HepG2 (cell line): ENCODE data around the gene DQX1. TPM values are rescaled to one million over a fixed set of nuclear protein-coding genes. Genes with fewer than 3 reads are reported as not detected.

ENCODE experiments used
- ATAC-seq: fragments of 200-7000 bp; cut with Tn5 transposase; 3 replicates; pipeline ENCODE4 v1.9.1; 2020; ENCODE audit warnings: mild to moderate bottlenecking, moderate library complexity
- BruUV-seq: library from RNA; stranded (reverse); fragments of 400-500 nt; replicated peaks from 2 replicates; lab custom pipeline; 2021; lab: Mats Ljungman, UMichigan
- CTCF ChIA-PET: fragments of 300-600 bp; formaldehyde crosslinking; extraction: SDS; loops from one replicate; lab custom pipeline; 2021; ENCODE audit warnings: low total read pairs, inconsistent platforms, low intra/inter-chr PET ratio; lab: Yijun Ruan, JAX
- POLR2A ChIA-PET: fragments of 350-600 bp; sonication (Branson Sonifier 250); formaldehyde crosslinking; loops from one replicate; lab custom pipeline; 2020; ENCODE audit warnings: antibody characterized with exemption, inconsistent platforms; lab: Yijun Ruan, JAX
- DNase-seq: peaks from one replicate; pipeline ENCODE4 v3.0.0-alpha.2; 2015; ENCODE audit warnings: low spot score
- FAIRE-seq: peaks from 3 replicates; lab custom pipeline; 2011; peaks lifted over from hg19 to GRCh38; lab: Jason Lieb, UNC
- H2AFZ ChIP-seq: one replicate; pipeline ENCODE4 v1.6.1; 2011; ENCODE audit warnings: low read length, inconsistent platforms
- H3K27ac ChIP-seq: fragments of 300-600 bp; 3 replicates; pipeline ENCODE4 v1.8.0; 2011; ENCODE audit warnings: mixed run types, mild to moderate bottlenecking, mixed read lengths, low read length, inconsistent platforms; ENCODE audit not compliant: insufficient read depth; ENCODE audit errors: extremely low read length
- H3K27me3 ChIP-seq, 2 experiments: fragments of 200-600 bp in 1 of 2; 2 replicates in 1 of 2; 3 replicates in 1 of 2; pipeline versions ENCODE4 v1.6.0 to v1.8.0; 2011; ENCODE audit warnings: low read length in 2 of 2, mild to moderate bottlenecking in 2 of 2, moderate library complexity in 2 of 2, inconsistent platforms in 1 of 2; ENCODE audit not compliant: insufficient read depth in 2 of 2, control insufficient read depth in 1 of 2
- H3K36me3 ChIP-seq, 2 experiments: fragments of 200-600 bp in 1 of 2; replicated peaks in 1 of 2; 2 replicates in 1 of 2; 3 replicates in 1 of 2; pipeline versions ENCODE4 v1.5.1 to v1.8.0; 2011; ENCODE audit warnings: low read length in 2 of 2, inconsistent platforms in 1 of 2; ENCODE audit not compliant: insufficient read depth in 2 of 2, control insufficient read depth in 1 of 2
- H3K4me1 ChIP-seq: 2 replicates; pipeline ENCODE4 v1.5.1; 2012; ENCODE audit warnings: low read length, inconsistent platforms; ENCODE audit not compliant: insufficient read depth
- H3K4me2 ChIP-seq: 2 replicates; pipeline ENCODE4 v1.6.0; 2011; ENCODE audit warnings: low read depth, low read length, inconsistent platforms
- H3K4me3 ChIP-seq, 3 experiments: fragments of 200-600 bp in 1 of 3; sonication (generic), shearing (Covaris generic) in 1 of 3; replicated peaks in 1 of 3; 2 replicates each; pipeline ENCODE4 v1.5.1; 2011 to 2016; ENCODE audit warnings: low read length in 3 of 3, inconsistent platforms in 2 of 3, low read depth in 2 of 3, mild to moderate bottlenecking in 2 of 3, control low read depth in 1 of 3, mixed read lengths in 1 of 3; ENCODE audit not compliant: insufficient read depth in 1 of 3
- H3K79me2 ChIP-seq: one replicate; pipeline ENCODE4 v1.6.1; 2011; ENCODE audit warnings: low read length, inconsistent platforms; ENCODE audit not compliant: insufficient read depth
- H3K9ac ChIP-seq: 2 replicates; pipeline ENCODE4 v1.6.0; 2011; ENCODE audit warnings: mild to moderate bottlenecking, low read depth, low read length, inconsistent platforms; ENCODE audit not compliant: insufficient read depth
- H3K9me3 ChIP-seq: 2 replicates; pipeline ENCODE4 v1.5.1; 2012; ENCODE audit warnings: mild to moderate bottlenecking, low read length
- H4K20me1 ChIP-seq: 2 replicates; pipeline ENCODE4 v1.6.0; 2011; ENCODE audit warnings: inconsistent platforms, mild to moderate bottlenecking, low read length, moderate library complexity; ENCODE audit not compliant: insufficient read depth
- ETV6 ChIP-seq: sonication (generic); formaldehyde crosslinking; conservative IDR thresholded peaks from 2 replicates; pipeline ENCODE4 v1.4.0; 2020; ENCODE audit warnings: missing genetic modification reagents
- MAFG ChIP-seq: sonication (generic); formaldehyde crosslinking; IDR thresholded peaks from 2 replicates; pipeline ENCODE4 v1.5.1; 2020; ENCODE audit warnings: mild to moderate bottlenecking, missing genetic modification reagents
- SOX5 ChIP-seq: IDR thresholded peaks from 2 replicates; pipeline ENCODE4 v1.6.1; 2016; ENCODE audit warnings: borderline replicate concordance
- SOX6 ChIP-seq, 2 experiments: fragments of 450-650 bp in 1 of 2; sonication (generic) in 1 of 2; formaldehyde crosslinking in 1 of 2; IDR thresholded peaks; 2 replicates each; pipeline versions ENCODE4 v1.4.0 to v1.6.1; 2017 to 2020; ENCODE audit warnings: antibody characterized with exemption in 1 of 2, mild to moderate bottlenecking in 1 of 2, missing genetic modification reagents in 1 of 2
- ZNF224 ChIP-seq: sonication (generic); formaldehyde crosslinking; IDR thresholded peaks from 2 replicates; pipeline ENCODE4 v1.5.0; 2020; ENCODE audit warnings: mild to moderate bottlenecking, missing genetic modification reagents
- ZNF3 ChIP-seq: IDR thresholded peaks from 2 replicates; pipeline ENCODE4 v1.7.0; 2017; ENCODE audit warnings: inconsistent platforms
- ZNF724P ChIP-seq: sonication (generic); formaldehyde crosslinking; IDR thresholded peaks from 2 replicates; pipeline ENCODE4 v1.8.0; 2022; ENCODE audit warnings: missing genetic modification reagents, borderline replicate concordance
- ZSCAN5A ChIP-seq: sonication (generic); formaldehyde crosslinking; IDR thresholded peaks from 2 replicates; pipeline ENCODE4 v1.8.0; 2022; ENCODE audit warnings: mild to moderate bottlenecking, missing genetic modification reagents, borderline replicate concordance
- WGBS: methylation state at CpG from one replicate; pipeline ENCODE4 v1.1.6; 2017; ENCODE audit warnings: low lambda C conversion rate; 5-methylcytosine and 5-hydroxymethylcytosine counted together
- in situ Hi-C: cut with HindIII; loops from 2 replicates; pipeline ENCODE4 v1.10.0; 2017; ENCODE audit warnings: low pct_unique_long_range_greater_than_20kb; ENCODE audit not compliant: extremely low pct_ligation_motif_present
- intact Hi-C: fragments of 100-400 bp; cut with micrococcal nuclease; formaldehyde crosslinking; loops from one replicate; pipeline ENCODE4 v1.10.0; 2022; ENCODE audit not compliant: unreplicated experiment
- polyA plus RNA-seq, 8 experiments: library from polyadenylated mRNA; depleted of rRNA in 3 of 8; stranded (reverse) in 7 of 8; unstranded in 1 of 8; fragments of >200 nt; fragmentation: Illumina TruSeq in 4 of 8; extraction: Trizol in 4 of 8; gene quantifications; 2 replicates each; pipeline versions ENCODE4 v1.2.1 to v1.2.3, GENCODE V29; 2011 to 2016; ENCODE audit warnings: low read depth in 4 of 8, missing spikeins in 1 of 8, mixed read lengths in 1 of 8; ENCODE audit not compliant: insufficient read depth in 1 of 8
- total RNA-seq, 5 experiments: library from RNA; depleted of rRNA; stranded (reverse); fragments of >200 nt; fragmentation: Illumina TruSeq; extraction: Trizol; gene quantifications; 2 replicates each; pipeline ENCODE4 v1.2.3, GENCODE V29; 2016; ENCODE audit warnings: low read depth in 1 of 5
- TF ChIP-seq, protein P1 (sequence below): sonication (generic); formaldehyde crosslinking; IDR thresholded peaks from 2 replicates; pipeline ENCODE4 v1.4.0; 2020; ENCODE audit warnings: mild to moderate bottlenecking, missing genetic modification reagents
- TF ChIP-seq, protein P2 (sequence below), 2 experiments: sonication (generic) in 1 of 2; formaldehyde crosslinking in 1 of 2; IDR thresholded peaks; 2 replicates each; pipeline versions ENCODE4 v1.6.1 to v1.9.0; 2014 to 2022; ENCODE audit warnings: antibody characterized with exemption in 1 of 2, borderline replicate concordance in 1 of 2, inconsistent platforms in 1 of 2, low read depth in 1 of 2, missing genetic modification reagents in 1 of 2

The DQX1 gene
- total and polyA plus RNA-seq, 2 of the 13 experiments (the other 11 are each of a cell fraction or from before 2014, with no cell fraction given), result 27.6 to 89.8 TPM

DNA sequence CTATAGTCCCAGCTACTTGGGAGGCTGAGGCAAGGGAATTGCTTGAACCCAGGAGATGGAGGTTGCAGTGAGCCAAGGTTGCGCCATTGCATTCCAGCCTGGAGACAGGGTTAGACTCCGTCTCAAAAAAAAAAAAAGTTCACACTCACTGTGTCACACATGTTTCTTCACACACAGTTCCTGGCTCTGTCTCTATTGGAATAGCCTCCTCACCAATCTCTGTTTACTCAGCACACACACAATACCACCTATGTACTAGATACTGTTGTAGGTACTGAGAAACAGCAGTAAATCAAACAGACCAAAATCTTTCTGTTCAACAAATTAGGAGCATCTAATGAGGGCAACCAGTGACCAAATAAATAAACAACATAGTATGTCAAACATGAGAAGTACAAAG lies 39.9 kb downstream of the DQX1 start:
- H3K27ac ChIP-seq, result peak overlapping the region; percentile 46
- POLR2A ChIA-PET, result interaction anchor here (1.1 to 20.6 kb wide), 4 partner anchors 13 to 41 kb away, joined by 3 to 795 read pairs (median 93); partner anchors contain the start of genes AUP1, DQX1, HTRA2 and INO80B
- H3K9me3 ChIP-seq, result no peaks in the 10 kb centered on the region
- peaks cover 80% of the 10 kb centered on the region for H3K4me1 ChIP-seq
- H3K4me2 ChIP-seq, result no peak overlapping the region
- peaks cover 26% of the 10 kb centered on the region for H3K79me2 ChIP-seq
- no peak overlapping the region for H2AFZ ChIP-seq
- intact Hi-C loops, result no loop called here
- no TSS peak for BruUV-seq
- WGBS, result 60% methylated on average over 2 of the region's 2 CpGs
- peaks cover 15 to 17% of the 10 kb centered on the region in 2 experiments for H3K36me3 ChIP-seq
- H3K4me3 ChIP-seq, result no peak overlapping the region
- in situ Hi-C loops, result no loop called here
- CTCF ChIA-PET, result no interaction called here
- FAIRE-seq, result peak; percentile 77
- no peak overlapping the region for H3K9ac ChIP-seq
- H3K27me3 ChIP-seq, result no peaks in the 10 kb centered on the region; a peak in 1 of 5 replicates
- no peak for ATAC-seq
- H4K20me1 ChIP-seq, result no peaks in the 10 kb centered on the region
- DNase-seq, result peak; percentile 79
- TF ChIP-seq ZSCAN5A (CRISPR knock-in tag) (no peak), MAFG (no peak), ZNF724P (no peak), ZNF224 (no peak), ETV6 (CRISPR knock-in tag) (no peak), SOX6 (IDR thresholded peaks at IDR 0.05) (no peak), SOX6 (CRISPR knock-in tag; IDR thresholded peaks at IDR 0.05) (peak; percentile 45; the same call in 1 of the 2 replicates), ZNF3 (CRISPR knock-in tag) (no peak), SOX5 (peak; percentile 52; the same call in 1 of the 2 replicates)
- TF ChIP-seq, protein P1, sequence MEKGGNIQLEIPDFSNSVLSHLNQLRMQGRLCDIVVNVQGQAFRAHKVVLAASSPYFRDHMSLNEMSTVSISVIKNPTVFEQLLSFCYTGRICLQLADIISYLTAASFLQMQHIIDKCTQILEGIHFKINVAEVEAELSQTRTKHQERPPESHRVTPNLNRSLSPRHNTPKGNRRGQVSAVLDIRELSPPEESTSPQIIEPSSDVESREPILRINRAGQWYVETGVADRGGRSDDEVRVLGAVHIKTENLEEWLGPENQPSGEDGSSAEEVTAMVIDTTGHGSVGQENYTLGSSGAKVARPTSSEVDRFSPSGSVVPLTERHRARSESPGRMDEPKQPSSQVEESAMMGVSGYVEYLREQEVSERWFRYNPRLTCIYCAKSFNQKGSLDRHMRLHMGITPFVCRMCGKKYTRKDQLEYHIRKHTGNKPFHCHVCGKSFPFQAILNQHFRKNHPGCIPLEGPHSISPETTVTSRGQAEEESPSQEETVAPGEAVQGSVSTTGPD, result no peak
- TF ChIP-seq, protein P2, sequence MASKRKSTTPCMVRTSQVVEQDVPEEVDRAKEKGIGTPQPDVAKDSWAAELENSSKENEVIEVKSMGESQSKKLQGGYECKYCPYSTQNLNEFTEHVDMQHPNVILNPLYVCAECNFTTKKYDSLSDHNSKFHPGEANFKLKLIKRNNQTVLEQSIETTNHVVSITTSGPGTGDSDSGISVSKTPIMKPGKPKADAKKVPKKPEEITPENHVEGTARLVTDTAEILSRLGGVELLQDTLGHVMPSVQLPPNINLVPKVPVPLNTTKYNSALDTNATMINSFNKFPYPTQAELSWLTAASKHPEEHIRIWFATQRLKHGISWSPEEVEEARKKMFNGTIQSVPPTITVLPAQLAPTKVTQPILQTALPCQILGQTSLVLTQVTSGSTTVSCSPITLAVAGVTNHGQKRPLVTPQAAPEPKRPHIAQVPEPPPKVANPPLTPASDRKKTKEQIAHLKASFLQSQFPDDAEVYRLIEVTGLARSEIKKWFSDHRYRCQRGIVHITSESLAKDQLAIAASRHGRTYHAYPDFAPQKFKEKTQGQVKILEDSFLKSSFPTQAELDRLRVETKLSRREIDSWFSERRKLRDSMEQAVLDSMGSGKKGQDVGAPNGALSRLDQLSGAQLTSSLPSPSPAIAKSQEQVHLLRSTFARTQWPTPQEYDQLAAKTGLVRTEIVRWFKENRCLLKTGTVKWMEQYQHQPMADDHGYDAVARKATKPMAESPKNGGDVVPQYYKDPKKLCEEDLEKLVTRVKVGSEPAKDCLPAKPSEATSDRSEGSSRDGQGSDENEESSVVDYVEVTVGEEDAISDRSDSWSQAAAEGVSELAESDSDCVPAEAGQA (IDR thresholded peaks at IDR 0.05; ENCODE audit: low read depth), result no peak
- TF ChIP-seq, protein P2 (CRISPR knock-in tag; IDR thresholded peaks at IDR 0.05; ENCODE audit: borderline replicate concordance), result no peak
